GOT3 (cell line): ENCODE results near the gene PREPL.

Source experiments
- DNase-seq: peaks from one replicate; lab custom pipeline; 2025; ENCODE audit warnings: mixed read lengths; lab: John Stamatoyannopoulos, UW

The PREPL gene

DNA sequence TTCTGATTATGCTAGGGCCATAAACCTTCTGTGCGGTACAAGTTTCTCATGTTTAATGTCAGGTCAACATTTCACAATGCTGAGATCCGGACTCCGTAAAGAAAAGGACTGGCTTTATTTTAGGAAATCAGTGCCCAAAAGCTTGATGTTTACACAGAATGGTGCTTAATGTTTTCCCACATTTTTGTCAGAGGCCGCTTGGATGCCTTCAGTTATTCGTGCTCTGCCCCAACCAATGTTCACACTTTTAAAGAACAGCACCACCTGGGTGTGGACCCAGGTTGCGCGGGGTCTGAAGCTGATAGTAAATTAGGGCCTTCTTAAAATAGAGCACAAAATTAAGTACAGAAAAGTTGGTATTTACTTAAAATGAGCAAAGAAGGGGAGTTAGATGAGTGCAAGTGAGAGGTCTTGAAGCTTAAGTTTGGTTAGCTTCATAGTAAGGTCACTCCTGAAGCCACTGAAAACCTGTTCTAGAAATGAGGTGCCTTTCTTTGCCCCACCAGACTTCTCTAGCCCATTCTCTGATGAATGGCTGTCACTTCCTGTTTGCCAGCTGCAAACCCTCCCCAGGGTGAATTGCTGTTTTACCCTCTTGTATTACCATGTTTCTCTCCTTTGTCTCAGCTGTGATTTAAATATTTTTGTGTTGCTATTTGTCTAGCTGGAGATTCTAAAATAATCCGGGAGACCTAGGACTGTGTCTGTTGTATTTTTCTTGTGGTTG is 65.5 kb downstream of the PREPL start:
- DNase-seq, result no peak

- DNase-seq, result no peak
These were observed 66.2 kb downstream of the PREPL start for GRCh38 chr2:44295113-44295512.

DNA sequence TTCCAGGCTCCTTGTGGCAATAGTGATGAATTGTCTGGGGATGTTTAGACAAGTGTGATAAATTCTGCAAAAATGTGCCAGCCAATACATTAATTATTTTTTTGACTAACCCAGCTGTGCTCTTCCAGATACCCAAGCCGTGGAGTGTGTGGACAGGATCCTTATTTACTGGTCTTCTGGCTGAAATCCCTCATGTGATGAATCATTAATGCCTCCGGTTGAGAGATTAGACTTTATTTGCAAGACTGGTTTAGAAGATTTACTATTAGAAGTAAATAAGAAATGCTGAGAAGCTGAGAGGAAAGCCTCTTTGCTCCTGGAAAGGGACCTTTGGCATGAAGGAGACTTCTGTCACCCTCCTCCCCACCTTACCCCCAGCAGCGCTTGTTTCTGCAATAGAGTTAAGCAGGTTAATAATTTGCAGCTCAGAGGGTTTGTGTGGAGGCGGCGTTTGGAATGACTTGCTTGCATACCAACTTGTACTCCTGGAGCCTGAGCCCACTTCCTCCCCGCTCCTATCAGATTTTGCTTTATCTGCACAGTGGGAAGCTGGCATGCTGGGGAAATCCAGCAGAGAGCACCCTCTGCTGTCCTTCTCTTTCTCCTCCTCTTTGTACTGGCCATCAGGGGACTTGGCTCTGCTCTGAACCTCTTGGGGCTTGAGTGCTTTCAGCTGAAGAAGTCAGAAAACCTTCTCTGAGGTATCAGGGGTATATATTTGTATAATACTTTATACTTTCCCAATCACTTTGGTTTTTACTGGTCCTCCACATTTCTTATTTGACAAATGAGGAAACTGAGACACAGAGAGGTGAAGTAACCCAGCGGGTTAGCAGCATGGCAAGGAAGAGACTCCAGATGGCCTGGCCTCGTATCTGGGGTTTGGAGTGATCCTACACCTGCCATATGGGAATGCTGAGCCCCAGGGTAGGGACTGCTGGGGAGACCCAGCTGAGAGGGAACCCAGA is 69.7 kb downstream of the PREPL start:
- no peak for DNase-seq

DNA sequence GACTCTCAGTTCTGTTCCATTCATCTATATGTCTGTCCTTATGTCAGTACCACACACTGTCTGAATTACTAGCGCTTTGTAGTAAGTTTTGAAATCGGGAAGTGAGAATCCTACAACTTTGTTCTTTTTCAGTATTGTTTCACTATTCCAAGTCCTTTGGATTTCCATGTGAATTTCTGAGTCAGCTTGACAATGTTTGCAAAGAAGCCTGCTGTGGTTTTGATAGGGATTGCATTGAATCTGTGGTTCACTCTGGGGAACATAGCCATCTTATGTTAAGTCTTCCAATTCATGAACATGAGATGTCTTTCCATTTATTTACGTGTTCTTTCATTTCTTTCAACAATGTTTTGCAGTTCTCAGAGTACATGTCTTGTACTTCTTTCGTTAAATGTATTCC is 71.0 kb downstream of the PREPL start:
- DNase-seq, result no peak

DNA sequence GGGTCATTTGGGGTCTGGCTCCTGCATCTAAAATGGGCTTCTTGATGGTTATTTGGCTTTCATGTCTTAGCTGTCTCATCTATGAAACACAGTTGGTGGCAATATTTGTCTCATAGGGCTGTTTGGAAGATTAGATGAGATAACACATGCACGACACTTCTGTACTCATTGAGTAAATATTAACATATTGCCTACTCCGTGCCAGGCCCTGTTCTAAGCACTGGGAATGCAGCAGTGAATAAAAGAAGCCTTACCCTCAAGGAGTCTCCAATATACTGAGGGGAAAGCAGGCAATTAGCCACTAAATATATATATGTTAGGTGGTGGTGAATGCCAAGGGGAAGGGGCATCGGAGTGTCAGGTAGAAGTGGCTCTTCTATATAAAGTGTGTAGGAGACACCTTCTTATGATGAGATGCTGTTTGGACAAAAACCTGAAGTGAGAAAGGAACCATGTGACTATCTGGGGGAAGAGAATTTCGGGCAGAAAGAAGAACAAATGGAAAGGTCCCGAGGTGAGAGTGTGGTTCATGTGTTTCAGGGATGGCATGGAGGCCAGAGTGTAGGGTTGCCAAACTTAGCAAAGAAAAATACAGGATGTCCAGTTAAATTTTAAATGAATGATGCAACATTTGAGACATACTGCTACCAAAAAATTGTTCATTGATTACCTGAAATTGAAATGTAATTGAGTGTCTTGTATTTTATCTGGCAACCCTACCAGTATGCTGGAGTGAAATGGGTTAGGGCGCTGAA is 74.2 kb downstream of the PREPL start:
- no peak for DNase-seq

GRCh38 chr2:44286119-44286883 is 75.0 kb downstream of the PREPL start:
- no peak for DNase-seq

- DNase-seq, result no peak
These were observed 76.1 kb downstream of the PREPL start for GRCh38 chr2:44285174-44285573.

DNA sequence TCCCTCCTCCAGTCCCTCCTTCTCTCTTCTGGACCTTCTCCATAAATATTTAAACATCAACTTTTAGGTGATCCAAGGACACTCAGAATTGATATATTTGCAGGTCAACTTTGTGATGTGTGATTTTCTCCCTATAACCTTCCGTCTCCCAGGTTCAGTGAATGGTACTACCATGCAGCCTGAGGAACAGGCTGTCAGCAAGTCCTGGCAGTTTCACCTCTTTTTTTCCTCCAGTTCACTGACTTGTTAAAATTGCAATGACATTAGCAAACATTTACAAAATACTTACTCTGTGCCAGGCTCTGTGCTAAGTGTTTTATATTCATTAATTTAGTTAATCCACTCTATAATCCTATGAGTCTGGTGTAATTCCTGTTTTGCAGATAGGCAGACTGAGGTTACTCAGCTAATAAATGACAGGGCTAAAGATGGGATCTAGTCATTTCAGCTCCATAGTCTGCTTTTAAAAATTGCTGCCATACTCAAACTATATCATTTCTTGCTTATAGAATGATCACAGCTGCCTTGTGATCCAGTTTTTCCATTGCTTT is 78.1 kb downstream of the PREPL start:
- no peak for DNase-seq

GRCh38 chr2:44280869-44281268 is 80.4 kb downstream of the PREPL start:
- DNase-seq, result no peak

- DNase-seq, result no peak
These were observed 83.8 kb downstream of the PREPL start for GRCh38 chr2:44277541-44277940.

DNA sequence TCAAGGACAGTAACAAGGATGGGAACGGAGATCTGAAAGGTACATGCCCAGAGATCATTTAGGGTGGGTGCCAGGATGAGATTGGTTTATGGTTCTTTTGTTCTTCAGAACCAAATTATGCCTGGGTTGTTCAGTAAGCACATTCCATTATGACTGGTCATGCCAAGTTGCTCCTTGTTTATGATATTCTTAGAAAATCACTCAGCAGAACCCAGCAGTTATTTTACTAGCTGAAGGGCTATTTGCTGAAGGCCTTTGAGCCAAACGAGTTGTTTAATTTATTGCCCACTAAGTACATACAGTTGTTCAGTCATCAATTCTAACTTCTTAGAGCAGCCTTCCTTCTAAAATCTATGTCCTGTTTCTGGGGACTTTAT is 85.4 kb downstream of the PREPL start:
- DNase-seq, result no peak

DNA sequence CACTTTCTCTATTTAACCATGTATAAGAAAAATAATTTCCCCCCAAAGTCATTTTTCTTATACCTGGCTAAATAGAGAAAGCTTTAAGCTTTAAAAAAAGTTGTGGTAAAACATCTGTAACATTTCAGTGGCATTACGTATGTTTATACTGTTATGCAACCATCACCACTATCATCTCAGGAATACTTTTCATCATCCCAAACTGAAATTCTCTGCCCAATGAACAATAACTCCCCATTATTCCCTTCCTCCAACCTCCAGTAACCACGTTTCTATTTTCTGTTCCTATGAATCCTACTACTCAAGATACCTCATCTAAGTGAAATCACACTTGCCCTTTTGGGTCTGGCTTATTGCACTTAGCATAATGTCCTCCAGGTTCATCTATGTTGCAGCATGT is 87.7 kb downstream of the PREPL start:
- DNase-seq, result no peak

DNA sequence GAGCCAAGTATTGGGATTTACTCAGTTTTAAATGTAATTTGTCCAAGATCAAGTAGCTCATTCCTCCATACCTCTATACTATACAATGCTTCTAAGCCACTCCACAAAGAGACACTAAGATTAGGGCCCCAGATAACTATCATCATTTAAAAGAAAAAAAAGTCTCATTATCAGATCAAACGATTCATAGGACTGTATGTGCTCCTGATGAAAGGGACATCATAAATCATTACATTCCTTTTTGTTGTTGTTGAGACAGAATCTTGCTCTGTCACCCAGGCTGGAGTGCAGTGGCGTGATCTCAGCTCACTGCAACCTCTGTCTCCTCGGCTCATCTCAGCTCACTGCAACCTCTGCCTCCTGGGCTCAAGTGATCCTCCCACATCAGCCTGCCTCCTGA is 88.2 kb downstream of the PREPL start:
- no peak for DNase-seq

DNA sequence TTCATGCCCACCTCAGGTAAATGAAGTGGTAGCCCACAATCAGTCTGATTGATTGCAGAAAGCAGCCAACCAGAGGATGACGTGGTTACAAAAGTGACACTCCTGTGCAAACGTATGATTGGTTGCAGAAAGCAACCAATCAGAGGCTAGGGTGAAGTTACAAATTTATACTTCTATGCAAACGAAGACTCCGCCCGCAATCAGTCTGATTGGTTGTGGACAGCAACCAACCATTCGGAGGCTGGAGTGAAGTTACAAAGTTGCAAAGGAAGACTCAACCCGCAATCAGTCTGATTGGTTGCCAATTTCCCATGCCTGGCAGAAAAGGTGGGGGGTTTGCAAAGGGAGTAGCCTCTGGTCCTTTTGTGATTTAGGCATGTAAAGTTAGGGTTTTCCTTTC is 90.0 kb downstream of the PREPL start:
- no peak for DNase-seq

GRCh38 chr2:44269831-44270230 is 91.5 kb downstream of the PREPL start:
- no peak for DNase-seq

DNA sequence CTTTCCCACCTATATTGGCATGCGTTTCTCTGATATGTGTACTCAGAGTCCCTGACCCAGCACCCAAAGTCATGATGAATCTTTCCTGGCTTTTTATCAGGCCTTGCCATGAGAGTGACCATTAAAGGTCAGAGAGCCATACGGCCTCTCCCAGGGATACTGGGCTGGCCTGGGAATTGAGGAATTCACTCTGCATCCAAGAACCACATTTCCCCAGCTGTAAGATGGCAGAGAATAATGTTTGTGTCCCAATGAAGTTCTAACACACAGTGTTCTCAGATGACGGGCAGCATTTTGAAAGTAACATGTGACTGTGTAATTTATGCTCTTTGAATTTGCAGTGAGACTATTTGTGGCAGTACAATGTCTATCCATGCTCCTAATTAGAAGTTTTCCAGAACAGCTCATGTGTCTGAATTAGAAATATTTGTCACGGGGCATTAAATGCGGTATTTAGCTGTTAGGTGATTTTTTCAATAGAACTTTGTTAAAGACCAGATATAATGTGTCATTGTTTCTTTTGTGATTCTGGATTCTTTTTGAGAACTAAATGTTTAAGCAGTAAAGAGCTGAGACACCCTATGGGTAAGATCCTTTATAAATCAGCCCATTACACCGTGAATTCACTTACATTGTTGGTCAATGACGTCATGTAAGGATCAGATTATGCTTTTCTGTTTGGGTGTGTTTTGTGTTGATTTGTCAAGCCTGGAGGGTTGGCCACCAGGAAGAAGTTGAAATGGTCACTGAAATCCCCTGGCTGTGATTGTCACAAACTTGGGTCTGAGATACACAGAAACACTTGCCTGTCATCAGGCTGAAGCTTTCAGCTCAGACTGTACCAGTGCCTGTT is 93.3 kb downstream of the PREPL start:
- DNase-seq, result no peak
